PC-9 (cell line): Measurements from ENCODE around the gene BOLA1.
"Not testable (repeated sequence)": the region's sequence is repeated elsewhere in the genome, so short reads cannot be mapped to it uniquely, and the experiment has no call there.

Experiments used
- EZH2 ChIP-seq: fragments of 200-600 bp; sonication (generic); IDR thresholded peaks from 2 replicates; pipeline ENCODE4 v1.8.0; 2017; ENCODE audit warnings: antibody characterized with exemption, low read depth
- TF ChIP-seq, protein P1 (sequence below): fragments of 200-600 bp; sonication (generic); conservative IDR thresholded peaks from 2 replicates; pipeline ENCODE4 v1.6.1; 2017; ENCODE audit warnings: mixed run types, antibody characterized with exemption, mild to moderate bottlenecking, moderate library complexity

DNA sequence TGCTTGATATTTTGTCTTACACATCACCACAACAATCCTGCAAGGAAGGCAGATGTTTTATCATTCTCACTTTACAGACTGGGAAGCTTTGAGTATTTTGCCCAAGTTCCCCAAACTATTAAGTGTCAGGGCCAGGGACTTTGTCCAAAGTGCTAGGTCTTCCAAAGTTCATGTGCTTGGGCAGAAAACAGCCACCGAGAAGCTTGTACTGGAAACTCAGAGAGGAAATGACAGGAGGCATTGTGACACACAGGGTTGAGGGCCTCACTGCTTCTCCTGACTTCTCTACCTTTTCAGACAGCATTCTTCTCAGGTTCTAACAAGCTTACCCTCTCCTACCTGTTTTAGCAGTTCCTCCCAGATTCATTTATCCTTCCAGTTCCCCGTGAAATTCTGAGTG, 32.5 kb upstream of the BOLA1 start:
- TF ChIP-seq, protein P1, sequence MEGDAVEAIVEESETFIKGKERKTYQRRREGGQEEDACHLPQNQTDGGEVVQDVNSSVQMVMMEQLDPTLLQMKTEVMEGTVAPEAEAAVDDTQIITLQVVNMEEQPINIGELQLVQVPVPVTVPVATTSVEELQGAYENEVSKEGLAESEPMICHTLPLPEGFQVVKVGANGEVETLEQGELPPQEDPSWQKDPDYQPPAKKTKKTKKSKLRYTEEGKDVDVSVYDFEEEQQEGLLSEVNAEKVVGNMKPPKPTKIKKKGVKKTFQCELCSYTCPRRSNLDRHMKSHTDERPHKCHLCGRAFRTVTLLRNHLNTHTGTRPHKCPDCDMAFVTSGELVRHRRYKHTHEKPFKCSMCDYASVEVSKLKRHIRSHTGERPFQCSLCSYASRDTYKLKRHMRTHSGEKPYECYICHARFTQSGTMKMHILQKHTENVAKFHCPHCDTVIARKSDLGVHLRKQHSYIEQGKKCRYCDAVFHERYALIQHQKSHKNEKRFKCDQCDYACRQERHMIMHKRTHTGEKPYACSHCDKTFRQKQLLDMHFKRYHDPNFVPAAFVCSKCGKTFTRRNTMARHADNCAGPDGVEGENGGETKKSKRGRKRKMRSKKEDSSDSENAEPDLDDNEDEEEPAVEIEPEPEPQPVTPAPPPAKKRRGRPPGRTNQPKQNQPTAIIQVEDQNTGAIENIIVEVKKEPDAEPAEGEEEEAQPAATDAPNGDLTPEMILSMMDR: not testable (repeated sequence)
- TF ChIP-seq EZH2: not testable (repeated sequence)
